ENCODE data around the gene MLLT3.

GRCh38 chr9:20579524-20580314 lies 42.6 kb downstream of the MLLT3 start:
- TF ChIP-seq CTCF (IDR thresholded peaks at IDR 0.05): no peak
- no peak for TF ChIP-seq POLR2AphosphoS5 (IDR thresholded peaks at IDR 0.05)
